ENCODE results near the gene TMEM14B.
"Not testable (repeated sequence)": the region's sequence is repeated elsewhere in the genome, so short reads cannot be mapped to it uniquely, and the experiment has no call there.

The TMEM14B gene

GRCh38 chr6:10747251-10747972 is at the start of gene TMEM14B:
Gene TMEM14B, plus strand, starts transcription at chr6:10747805. Its CDS starts 1,441 bp downstream, at chr6:10749246.
- peak; percentile 100 for DNase-seq

GRCh38 chr6:10713962-10714361 is 33.6 kb upstream of the TMEM14B start:
- DNase-seq: no peak

- DNase-seq: peak; percentile 56
Measured at GRCh38 chr6:10719296-10719963, 28.2 kb upstream of the TMEM14B start.

GRCh38 chr6:10719964-10720264 is 27.7 kb upstream of the TMEM14B start:
- DNase-seq: no peak

GRCh38 chr6:10720265-10720959 is 27.2 kb upstream of the TMEM14B start:
- DNase-seq: peak; percentile 70

GRCh38 chr6:10720960-10721849 is 26.4 kb upstream of the TMEM14B start:
- DNase-seq: peak; percentile 59

- DNase-seq: no peak
Measured at GRCh38 chr6:10721850-10722569, 25.6 kb upstream of the TMEM14B start.

GRCh38 chr6:10722570-10722819 is 25.1 kb upstream of the TMEM14B start:
- DNase-seq: no peak

- peak; percentile 94 for DNase-seq
Measured at GRCh38 chr6:10722820-10723566, 24.6 kb upstream of the TMEM14B start, which contains the start of gene TMEM14C. Gene TMEM14C, plus strand, starts transcription at chr6:10723070. Its CDS starts 1,544 bp downstream, at chr6:10724614.

GRCh38 chr6:10723567-10723881 is 24.1 kb upstream of the TMEM14B start:
- DNase-seq: peak; percentile 24

GRCh38 chr6:10725044-10725443 is 22.6 kb upstream of the TMEM14B start:
- no peak for DNase-seq

- DNase-seq: no peak
Measured at GRCh38 chr6:10725716-10726115, 21.9 kb upstream of the TMEM14B start.

- DNase-seq: no peak
Measured at GRCh38 chr6:10730254-10730653, 17.4 kb upstream of the TMEM14B start.

- DNase-seq: no peak
Measured at GRCh38 chr6:10733151-10733715, 14.4 kb upstream of the TMEM14B start.

- DNase-seq: no peak
Measured at GRCh38 chr6:10733863-10734262, 13.7 kb upstream of the TMEM14B start.

- no peak for DNase-seq
Measured at GRCh38 chr6:10736731-10737130, 10.9 kb upstream of the TMEM14B start.

GRCh38 chr6:10740061-10740460 is 7.5 kb upstream of the TMEM14B start:
- DNase-seq: no peak

GRCh38 chr6:10741643-10742042 is 6.0 kb upstream of the TMEM14B start:
- not testable (repeated sequence) for DNase-seq

- no peak for DNase-seq
Measured at GRCh38 chr6:10742251-10742650, 5.4 kb upstream of the TMEM14B start.

GRCh38 chr6:10743515-10743914 is 4.1 kb upstream of the TMEM14B start:
- no peak for DNase-seq

GRCh38 chr6:10745116-10745515 is 2.5 kb upstream of the TMEM14B start:
- DNase-seq: no peak

GRCh38 chr6:10746915-10747250 is 722 bp upstream of the TMEM14B start:
- no peak for DNase-seq

Data from stimulated activated CD8-positive, alpha-beta memory T cell treated with anti-CD3 and anti-CD28 coated beads, Interleukin-4, amount 100 ng/mL, for 48 hours (primary cell).